WTC11 (cell line): ENCODE measurements around the gene ITPR2.

Experiments used
- CTCF ChIP-seq: fragments of 200-600 bp; IDR thresholded peaks from 2 replicates; pipeline ENCODE4 v1.8.0; 2022; ENCODE audit warnings: antibody characterized with exemption
- GABPB1 ChIP-seq: sonication (generic); formaldehyde crosslinking; IDR thresholded peaks from 2 replicates; pipeline ENCODE4 v1.8.1; 2023; ENCODE audit warnings: mild to moderate bottlenecking, missing genetic modification reagents

DNA sequence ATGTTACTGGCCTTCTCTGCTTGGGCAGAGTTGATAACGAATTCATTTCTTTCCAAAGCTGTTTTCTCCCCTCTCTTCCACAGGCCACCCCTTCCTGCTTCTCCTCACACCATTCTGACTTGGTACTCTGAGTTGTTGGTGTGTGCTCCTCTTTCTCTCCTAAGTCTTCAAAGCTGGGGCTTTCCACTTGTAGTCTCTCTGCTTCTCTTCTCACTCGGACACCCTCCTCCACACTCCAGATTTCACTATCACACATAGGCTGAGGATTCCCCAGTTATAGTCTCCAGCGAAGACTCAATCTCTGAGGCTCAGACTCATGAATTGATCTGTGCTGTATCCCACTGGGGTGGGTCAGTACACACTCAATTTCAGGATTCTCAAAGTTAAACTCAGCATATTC is 436.6 kb downstream of the ITPR2 start:
- no peak for TF ChIP-seq CTCF
- no peak for TF ChIP-seq GABPB1
